GM12878 (cell line): ENCODE data around the gene PKP4.

ENCODE experiments used
- CTCF ChIP-seq, 3 experiments: IDR thresholded peaks in 2 of 3; conservative IDR thresholded peaks in 1 of 3; 2 replicates each; pipeline ENCODE4 v1.5.1; 2011; ENCODE audit warnings: low read depth in 3 of 3, low read length in 3 of 3, mild to moderate bottlenecking in 3 of 3, control low read depth in 2 of 3, moderate library complexity in 2 of 3, inconsistent platforms in 1 of 3, mixed read lengths in 1 of 3; ENCODE audit not compliant: control insufficient read depth in 2 of 3, insufficient read depth in 1 of 3; ENCODE audit errors: extremely low read depth in 1 of 3
- MYC ChIP-seq: IDR thresholded peaks from 2 replicates; pipeline ENCODE4 v1.6.1; 2011; ENCODE audit warnings: mild to moderate bottlenecking, low read length, moderate library complexity, inconsistent platforms; ENCODE audit not compliant: insufficient read depth, insufficient replicate concordance, insufficient read length, severe bottlenecking
- NR2C1 ChIP-seq: fragments of 450-650 bp; IDR thresholded peaks from 2 replicates; pipeline ENCODE4 v1.6.1; 2017; ENCODE audit warnings: antibody characterized with exemption, mild to moderate bottlenecking, moderate library complexity
- POLR2AphosphoS5 ChIP-seq: IDR thresholded peaks from 2 replicates; pipeline ENCODE4 v1.6.1; 2011; ENCODE audit warnings: mild to moderate bottlenecking, low read length, inconsistent platforms
- SMAD1 ChIP-seq: fragments of 450-650 bp; IDR thresholded peaks from 2 replicates; pipeline ENCODE4 v1.6.1; 2018; ENCODE audit warnings: mild to moderate bottlenecking, low read depth; ENCODE audit not compliant: partially characterized antibody
- SP1 ChIP-seq: IDR thresholded peaks from one replicate; pipeline ENCODE4 v1.6.1; 2011; ENCODE audit warnings: low read depth, low read length
- TAF1 ChIP-seq: IDR thresholded peaks from 2 replicates; pipeline ENCODE4 v1.6.1; 2011; ENCODE audit warnings: mild to moderate bottlenecking, low read depth, low read length, borderline replicate concordance
- YY1 ChIP-seq: IDR thresholded peaks from 2 replicates; pipeline ENCODE4 v1.6.1; 2011; ENCODE audit warnings: low read depth, mild to moderate bottlenecking, low read length
- TF ChIP-seq, protein P1 (sequence below): fragments of 150-350 bp; IDR thresholded peaks from 2 replicates; pipeline ENCODE4 v1.6.1; 2014; ENCODE audit warnings: mild to moderate bottlenecking, low read depth, low read length

GRCh38 chr2:158598862-158599517 lies 142.2 kb downstream of the PKP4 start:
- TF ChIP-seq CTCF (IDR thresholded peaks at IDR 0.05 in 2 of 3, conservative IDR thresholded peaks at IDR 0.05 in 1 of 3; ENCODE audit: control insufficient read depth in 2 of 3, extremely low read depth in 1 of 3, insufficient read depth in 1 of 3, low read depth in 3 of 3, low read length in 3 of 3) (no peak), SMAD1 (no peak), MYC (no peak), TAF1 (no peak), SP1 (no peak), POLR2AphosphoS5 (no peak), YY1 (no peak), NR2C1 (no peak)
- TF ChIP-seq, protein P1, sequence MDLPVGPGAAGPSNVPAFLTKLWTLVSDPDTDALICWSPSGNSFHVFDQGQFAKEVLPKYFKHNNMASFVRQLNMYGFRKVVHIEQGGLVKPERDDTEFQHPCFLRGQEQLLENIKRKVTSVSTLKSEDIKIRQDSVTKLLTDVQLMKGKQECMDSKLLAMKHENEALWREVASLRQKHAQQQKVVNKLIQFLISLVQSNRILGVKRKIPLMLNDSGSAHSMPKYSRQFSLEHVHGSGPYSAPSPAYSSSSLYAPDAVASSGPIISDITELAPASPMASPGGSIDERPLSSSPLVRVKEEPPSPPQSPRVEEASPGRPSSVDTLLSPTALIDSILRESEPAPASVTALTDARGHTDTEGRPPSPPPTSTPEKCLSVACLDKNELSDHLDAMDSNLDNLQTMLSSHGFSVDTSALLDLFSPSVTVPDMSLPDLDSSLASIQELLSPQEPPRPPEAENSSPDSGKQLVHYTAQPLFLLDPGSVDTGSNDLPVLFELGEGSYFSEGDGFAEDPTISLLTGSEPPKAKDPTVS: no peak
